Keratinocyte (primary cell): ENCODE data around the gene UBLCP1. TPM values are rescaled to one million over a fixed set of nuclear protein-coding genes. Genes with fewer than 3 reads are reported as not detected.

ENCODE experiments used
- DNase-seq: peaks from one replicate; pipeline ENCODE4 v3.0.0-alpha.2; 2011; ENCODE audit warnings: low read depth, missing footprints, low spot score
- FAIRE-seq: peaks from 2 replicates; lab custom pipeline; 2011; peaks lifted over from hg19 to GRCh38; lab: Jason Lieb, UNC
- H2AFZ ChIP-seq: 2 replicates; pipeline ENCODE4 v1.6.0; 2012; ENCODE audit warnings: low read length, control low read depth, inconsistent platforms; ENCODE audit not compliant: control insufficient read depth
- H3K27ac ChIP-seq: 2 replicates; pipeline ENCODE4 v1.5.1; 2011; ENCODE audit warnings: low read length; ENCODE audit not compliant: control insufficient read depth, insufficient read depth
- H3K27me3 ChIP-seq: 3 replicates; pipeline ENCODE4 v1.6.0; 2011; ENCODE audit warnings: low read length; ENCODE audit not compliant: control insufficient read depth, insufficient read depth; ENCODE audit errors: extremely low read depth
- H3K36me3 ChIP-seq, 2 experiments: 2 replicates in 1 of 2; 3 replicates in 1 of 2; pipeline ENCODE4 v1.5.1; 2011; ENCODE audit warnings: low read length in 2 of 2, mild to moderate bottlenecking in 1 of 2; ENCODE audit not compliant: control insufficient read depth in 2 of 2, insufficient read depth in 2 of 2; ENCODE audit errors: extremely low read depth in 1 of 2
- H3K4me1 ChIP-seq: 3 replicates; pipeline ENCODE4 v1.5.1; 2011; ENCODE audit warnings: low read length; ENCODE audit not compliant: control insufficient read depth, insufficient read depth; ENCODE audit errors: extremely low read depth
- H3K4me2 ChIP-seq: 3 replicates; pipeline ENCODE4 v1.6.0; 2011; ENCODE audit warnings: low read depth, low read length; ENCODE audit not compliant: control insufficient read depth, insufficient read depth; ENCODE audit errors: extremely low read depth
- H3K4me3 ChIP-seq, 3 experiments: fragments of 200-600 bp in 1 of 3; sonication (generic) in 1 of 3; 2 replicates in 2 of 3; 3 replicates in 1 of 3; pipeline ENCODE4 v1.5.1; 2011 to 2016; ENCODE audit warnings: low read length in 3 of 3, mild to moderate bottlenecking in 3 of 3, control low read depth in 2 of 3, inconsistent platforms in 1 of 3, low read depth in 1 of 3, mixed read lengths in 1 of 3, mixed run types in 1 of 3, moderate library complexity in 1 of 3; ENCODE audit not compliant: control insufficient read depth in 2 of 3, insufficient read depth in 2 of 3; ENCODE audit errors: extremely low read depth in 1 of 3
- H3K79me2 ChIP-seq: 2 replicates; pipeline ENCODE4 v1.6.0; 2012; ENCODE audit warnings: low read length; ENCODE audit not compliant: control insufficient read depth, insufficient read depth
- H3K9ac ChIP-seq: 3 replicates; pipeline ENCODE4 v1.6.0; 2011; ENCODE audit warnings: low read length; ENCODE audit not compliant: control insufficient read depth, insufficient read depth; ENCODE audit errors: extremely low read depth
- H3K9me1 ChIP-seq: 3 replicates; pipeline ENCODE4 v1.6.0; 2011; ENCODE audit warnings: low read length; ENCODE audit not compliant: control insufficient read depth, insufficient read depth; ENCODE audit errors: extremely low read depth
- H3K9me3 ChIP-seq: 2 replicates; pipeline ENCODE4 v1.5.1; 2012; ENCODE audit warnings: low read depth, low read length; ENCODE audit not compliant: control insufficient read depth
- H4K20me1 ChIP-seq: 3 replicates; pipeline ENCODE4 v1.6.0; 2011; ENCODE audit warnings: low read length; ENCODE audit not compliant: control insufficient read depth, insufficient read depth; ENCODE audit errors: extremely low read depth
- CTCF ChIP-seq, 3 experiments: IDR thresholded peaks in 1 of 3; conservative IDR thresholded peaks in 1 of 3; optimal IDR thresholded peaks in 1 of 3; 2 replicates in 2 of 3; 3 replicates in 1 of 3; pipeline versions ENCODE3 to v1.5.1; 2011; ENCODE audit warnings: low read length in 3 of 3, mild to moderate bottlenecking in 3 of 3, moderate library complexity in 2 of 3, control low read depth in 1 of 3, inconsistent platforms in 1 of 3; ENCODE audit not compliant: insufficient read depth in 2 of 3; ENCODE audit errors: extremely low read depth in 1 of 3
- EZH2 ChIP-seq: IDR thresholded peaks from one replicate; pipeline ENCODE4 v1.6.1; 2012; ENCODE audit warnings: inconsistent platforms, mild to moderate bottlenecking, low read length, moderate library complexity
- dilution Hi-C: fragments of 300-500 bp; cut with MboI; formaldehyde crosslinking; loops from one replicate; pipeline ENCODE4 v1.7.0; 2020; ENCODE audit warnings: low sequenced_read_pairs; ENCODE audit not compliant: extremely low pct_ligation_motif_present
- polyA plus RNA-seq, 5 experiments: library from polyadenylated mRNA; depleted of rRNA in 3 of 5; stranded (reverse) in 3 of 5; stranded (forward) in 1 of 5; unstranded in 1 of 5; fragments of >200 nt; gene quantifications; 1 replicate in 1 of 5; 2 replicates in 3 of 5; 3 replicates in 1 of 5; pipeline versions ENCODE4 v1.2.1 to v1.2.3, GENCODE V29; 2011 to 2012; ENCODE audit warnings: missing spikeins in 2 of 5, low read depth in 1 of 5, low replicate concordance in 1 of 5

The UBLCP1 gene
- polyA plus RNA-seq, 1 donor (not counting 4 experiments of a cell fraction or from before 2014, with no cell fraction given): 42.5 TPM

GRCh38 chr5:159310511-159310910 lies 47.4 kb downstream of the UBLCP1 start:
- dilution Hi-C loops: no loop called here
- peak overlapping the region in 2 of 3 experiments; percentile 49 to 53 for H3K4me3 ChIP-seq
- no peak for DNase-seq
- no peaks in the 10 kb centered on the region for H4K20me1 ChIP-seq
- H3K9me3 ChIP-seq: no peaks in the 10 kb centered on the region
- peak overlapping the region; percentile 82 for H2AFZ ChIP-seq
- H3K9ac ChIP-seq: peak overlapping the region; percentile 46
- peak overlapping the region; percentile 90 for H3K4me2 ChIP-seq
- H3K27me3 ChIP-seq: no peaks in the 10 kb centered on the region
- TF ChIP-seq EZH2: no peak
- TF ChIP-seq CTCF (optimal IDR thresholded peaks at IDR 0.05 in 1 of 3, IDR thresholded peaks at IDR 0.05 in 1 of 3, conservative IDR thresholded peaks at IDR 0.05 in 1 of 3; ENCODE audit: extremely low read depth in 1 of 3, insufficient read depth in 2 of 3, low read length in 3 of 3): no peak
- H3K9me1 ChIP-seq: no peaks in the 10 kb centered on the region
- no peaks in the 10 kb centered on the region for H3K79me2 ChIP-seq
- peak; percentile 5 for FAIRE-seq
- no peaks in the 10 kb centered on the region for H3K36me3 ChIP-seq
- peaks cover 14% of the 10 kb centered on the region for H3K4me1 ChIP-seq
- H3K27ac ChIP-seq: no peak overlapping the region

- no peak for TF ChIP-seq CTCF (optimal IDR thresholded peaks at IDR 0.05 in 1 of 3, IDR thresholded peaks at IDR 0.05 in 1 of 3, conservative IDR thresholded peaks at IDR 0.05 in 1 of 3; ENCODE audit: extremely low read depth in 1 of 3, insufficient read depth in 2 of 3, low read length in 3 of 3)
- TF ChIP-seq EZH2: no peak
- DNase-seq (no peak), FAIRE-seq (no peak)
- Histone ChIP-seq H2AFZ (peak overlapping the region; percentile 82), H3K9ac (peak overlapping the region; percentile 46), H3K4me3 (peak overlapping the region in 2 of 3 experiments; percentile 49 to 53), H3K79me2 (no peaks in the 10 kb centered on the region), H3K4me2 (peak overlapping the region; percentile 90), H4K20me1 (no peaks in the 10 kb centered on the region), H3K27me3 (no peaks in the 10 kb centered on the region), H3K9me1 (no peaks in the 10 kb centered on the region), H3K27ac (no peak overlapping the region), H3K4me1 (peaks cover 12% of the 10 kb centered on the region), H3K9me3 (no peaks in the 10 kb centered on the region), H3K36me3 (no peaks in the 10 kb centered on the region)
- dilution Hi-C loops: no loop called here
Measured at GRCh38 chr5:159311063-159311462, 48.0 kb downstream of the UBLCP1 start.
